Activated CD8-positive, alpha-beta memory T cell treated with anti-CD3 and anti-CD28 coated beads, Interleukin-2, amount 50 U/mL, for 1 hour (primary cell): ENCODE measurements around the gene SEPTIN11.

Experiments used
- DNase-seq: peaks from one replicate; pipeline ENCODE4 v3.0.0-alpha.2; 2020; ENCODE audit errors: extremely low read depth

Gene SEPTIN11

GRCh38 chr4:76980261-76980660 is 30.7 kb downstream of the SEPTIN11 start:
- no peak for DNase-seq

GRCh38 chr4:76981644-76982043 is 32.1 kb downstream of the SEPTIN11 start:
- no peak for DNase-seq

DNA sequence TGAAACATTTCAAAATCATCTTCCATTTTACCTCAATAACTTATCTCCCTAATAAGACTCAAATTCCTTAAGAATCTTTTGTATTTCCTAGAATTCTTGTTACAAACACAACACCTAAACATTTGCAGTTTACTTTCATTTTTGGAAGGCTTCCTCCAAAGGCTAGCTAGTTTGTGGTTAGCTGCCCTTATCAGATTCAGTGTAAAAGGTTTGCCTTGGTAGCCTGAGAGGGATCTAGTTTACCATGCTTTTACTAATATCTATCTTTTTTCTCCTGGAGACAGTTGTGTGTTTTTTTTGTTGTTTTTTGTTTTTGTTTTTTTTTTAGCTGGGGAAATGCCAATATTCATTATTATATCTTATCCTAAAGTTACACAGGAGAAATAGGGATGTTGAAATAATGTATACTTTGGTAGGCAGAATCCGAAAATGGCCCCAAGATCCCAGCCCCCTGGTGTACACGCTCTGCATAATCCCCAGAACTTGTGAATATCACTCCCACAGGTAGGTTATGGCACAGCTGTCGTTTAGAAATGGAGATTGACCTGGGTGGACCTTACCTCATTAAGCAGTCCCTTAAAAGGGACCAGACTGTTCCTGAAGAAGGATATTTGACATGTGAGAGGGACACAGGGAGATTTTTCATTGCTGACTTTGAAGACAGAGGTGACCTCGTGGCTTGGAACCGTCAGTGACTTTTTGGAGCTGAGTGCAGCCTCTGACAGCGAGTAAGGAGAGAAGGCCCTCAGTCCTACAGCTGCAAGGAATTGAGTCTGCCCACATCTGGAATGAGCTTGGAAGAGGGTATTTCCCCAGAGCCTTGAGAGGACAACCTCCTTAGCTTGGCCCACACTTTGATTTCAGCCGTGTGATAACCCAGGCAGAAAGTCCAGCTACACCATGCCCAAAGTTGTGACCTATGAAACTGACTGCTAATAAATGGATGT is 33.4 kb downstream of the SEPTIN11 start:
- DNase-seq, result no peak

DNA sequence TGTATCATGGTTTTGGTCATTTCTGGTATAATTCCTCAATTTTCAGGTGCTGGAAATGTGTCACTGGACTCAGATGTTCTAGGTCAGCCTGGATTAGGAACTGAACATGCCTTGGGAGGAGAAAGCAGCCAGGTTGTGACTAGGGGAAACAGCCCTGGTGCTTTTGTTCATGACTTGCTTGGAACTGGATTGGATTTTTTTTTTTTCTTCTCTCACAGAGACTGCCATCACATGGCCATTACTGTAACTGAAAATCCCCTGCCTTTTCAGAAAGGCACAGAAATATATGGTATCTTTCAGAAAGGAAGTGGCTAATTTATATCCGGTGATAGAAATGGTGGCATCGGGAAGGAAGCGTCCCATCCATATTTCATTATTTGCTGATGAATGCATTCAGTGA is 34.6 kb downstream of the SEPTIN11 start:
- no peak for DNase-seq

GRCh38 chr4:76984788-76985211 is 35.2 kb downstream of the SEPTIN11 start:
- no peak for DNase-seq

DNA sequence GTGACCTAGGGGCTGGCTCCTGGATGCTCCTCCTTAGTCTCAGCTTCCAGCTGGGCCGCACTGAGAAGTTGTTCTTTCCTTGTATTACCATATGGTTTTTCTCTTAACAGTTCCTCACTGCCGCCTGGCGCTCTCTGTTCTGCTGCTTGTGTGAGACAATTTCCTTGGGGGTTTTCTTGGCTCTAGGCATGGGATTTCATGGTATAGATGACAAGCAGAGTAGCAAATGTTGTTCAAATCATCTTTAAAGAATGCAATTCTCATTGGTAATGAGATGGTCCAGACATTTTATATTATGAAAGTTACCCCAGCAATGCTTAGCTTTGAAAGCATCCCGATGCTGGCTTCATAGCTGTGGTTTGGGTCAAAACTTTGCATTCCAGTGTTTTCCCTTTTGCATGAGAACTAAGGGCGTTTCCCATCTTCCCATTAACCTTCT is 37.6 kb downstream of the SEPTIN11 start:
- DNase-seq, result no peak

DNA sequence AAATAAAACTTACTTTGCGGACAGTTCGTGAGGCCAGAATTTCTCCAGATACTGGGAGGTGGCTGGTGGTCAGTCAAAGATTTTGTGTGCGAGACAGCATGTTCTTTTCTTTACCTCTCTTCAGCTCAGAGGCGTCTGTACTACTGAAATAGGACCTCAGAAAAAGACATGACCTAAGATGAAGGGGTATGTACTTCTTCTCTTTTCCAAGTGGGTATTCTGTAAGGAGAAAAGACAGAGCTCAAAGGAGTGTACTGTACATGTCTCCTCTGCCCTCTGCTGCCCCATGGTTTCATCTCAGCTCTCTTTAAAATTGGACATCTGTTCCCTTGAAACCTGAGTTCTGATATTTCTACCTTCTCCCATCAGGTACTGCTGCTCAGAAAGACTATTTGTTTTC is 38.1 kb downstream of the SEPTIN11 start:
- DNase-seq, result no peak

GRCh38 chr4:76989391-76990061 is 40.0 kb downstream of the SEPTIN11 start:
- peak; percentile 49 for DNase-seq

DNA sequence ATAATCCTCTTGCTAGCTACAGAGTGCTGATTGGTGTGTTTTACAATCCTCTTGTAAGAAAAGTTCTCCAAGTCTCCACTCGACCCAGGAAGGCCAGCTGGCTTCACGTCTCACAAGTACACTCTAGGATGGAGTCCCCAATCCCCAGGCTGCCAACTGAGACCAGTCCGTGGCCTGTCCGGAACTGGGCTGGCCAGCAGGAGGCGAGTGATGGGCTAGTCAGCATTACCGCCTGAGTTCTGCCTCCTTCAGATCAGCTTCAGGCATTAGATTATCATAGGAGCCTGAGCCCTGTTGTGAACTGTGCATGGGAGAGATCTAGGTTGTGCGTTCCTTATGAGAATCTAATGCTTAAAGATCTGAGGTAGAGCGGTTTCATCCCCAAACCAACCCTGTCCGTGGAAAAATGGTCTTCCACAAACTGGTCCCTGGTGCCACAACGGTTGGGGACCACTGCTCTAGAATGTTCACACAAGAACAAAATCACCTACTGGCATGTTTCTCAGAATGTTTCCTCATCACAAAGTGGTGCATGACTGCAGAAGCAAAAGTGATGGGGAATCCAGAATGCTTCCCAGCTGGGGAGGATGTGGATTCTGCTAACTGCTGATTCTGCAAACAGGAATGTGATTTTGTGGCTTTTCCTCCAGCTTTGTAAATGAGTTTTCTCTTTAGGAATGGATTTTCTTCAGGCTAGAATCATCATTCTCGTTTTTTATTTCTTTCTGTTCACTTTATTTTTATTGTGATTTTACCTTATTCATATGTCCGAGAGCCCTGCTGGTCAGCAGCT is 40.9 kb downstream of the SEPTIN11 start:
- DNase-seq, result no peak

DNA sequence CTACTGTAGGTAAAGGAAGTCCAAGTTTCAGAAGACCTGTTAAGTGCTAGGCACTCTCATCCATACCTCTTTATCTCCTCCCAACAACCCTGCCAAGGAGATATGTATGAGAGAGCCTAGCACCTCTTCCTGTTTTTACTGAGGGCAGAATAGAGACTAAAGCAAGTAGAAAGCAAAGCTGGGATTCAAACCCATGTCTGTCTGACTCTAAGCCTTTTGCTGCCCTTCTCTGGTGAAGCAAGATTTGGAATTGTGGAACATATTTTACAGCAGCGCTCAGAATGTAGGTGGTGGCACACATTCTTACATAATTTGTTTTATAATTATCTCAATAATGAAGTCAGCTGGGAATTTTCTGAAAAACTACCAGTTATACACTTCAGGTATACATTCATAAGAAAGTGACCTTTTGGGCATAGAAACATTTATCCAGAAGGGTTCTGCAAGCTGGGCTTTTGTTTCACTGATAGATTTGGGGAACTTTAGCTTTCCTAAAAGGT is 41.7 kb downstream of the SEPTIN11 start:
- DNase-seq, result no peak

GRCh38 chr4:76993787-76994641 is 44.5 kb downstream of the SEPTIN11 start:
- peak; percentile 29 for DNase-seq

DNA sequence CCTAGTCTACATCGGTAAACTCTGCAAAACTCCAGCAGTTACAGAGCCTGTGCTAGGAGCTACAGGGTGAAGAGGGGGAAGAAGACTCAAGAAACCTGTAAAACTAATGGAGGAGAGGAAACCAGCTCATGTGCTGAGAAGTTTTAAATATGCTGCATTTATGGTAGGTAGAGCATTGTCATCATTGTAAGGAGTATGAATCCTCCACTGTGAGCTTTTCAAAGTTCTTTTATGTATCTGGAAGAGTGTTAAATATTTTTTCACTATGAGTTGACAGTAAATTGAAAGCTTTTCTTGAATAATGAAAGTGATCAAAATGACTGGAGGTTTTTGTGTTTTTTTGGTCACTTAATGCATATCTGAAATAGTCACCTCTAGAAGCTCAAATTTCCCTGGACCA is 46.2 kb downstream of the SEPTIN11 start:
- no peak for DNase-seq

- DNase-seq, result no peak
Measured at GRCh38 chr4:76996445-76996844, 46.9 kb downstream of the SEPTIN11 start.

GRCh38 chr4:76997077-76997476 is 47.5 kb downstream of the SEPTIN11 start:
- no peak for DNase-seq

DNA sequence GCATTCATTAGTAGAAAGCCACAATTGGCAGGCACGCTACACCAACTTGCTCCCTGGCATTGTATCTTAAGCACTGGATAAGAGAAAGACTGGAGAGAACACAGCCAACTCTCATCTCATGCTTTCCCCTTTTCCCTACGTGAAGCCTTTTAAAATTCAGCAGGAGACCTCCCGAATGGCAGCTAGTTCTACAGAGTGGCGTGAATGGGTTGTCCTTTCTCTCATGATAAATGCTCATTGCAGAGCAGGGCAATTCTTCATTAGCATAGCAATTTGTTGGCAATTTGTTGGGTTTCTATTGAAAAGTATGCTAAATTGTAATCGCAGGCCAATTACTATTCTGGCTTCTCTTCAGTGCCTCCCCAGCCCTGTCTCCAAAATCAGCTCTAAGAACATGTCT is 48.0 kb downstream of the SEPTIN11 start:
- DNase-seq, result no peak

- DNase-seq, result no peak
Measured at GRCh38 chr4:76998251-76998901, 48.8 kb downstream of the SEPTIN11 start.
